GM12875 (cell line): ENCODE data around the gene ETF1.
A peak's percentile ranks its signal among the peaks of the same experiment; 100 is the strongest.

Experiments
- H3K4me3 ChIP-seq: one replicate; pipeline ENCODE4 v1.5.1; 2011; ENCODE audit warnings: low read depth, low read length, control low read depth
- CTCF ChIP-seq: IDR thresholded peaks from 2 replicates; pipeline ENCODE4 v1.5.1; 2011; ENCODE audit warnings: low read depth, mild to moderate bottlenecking, control low read depth, inconsistent platforms, low read length, moderate library complexity, borderline replicate concordance; ENCODE audit not compliant: insufficient read depth

Gene ETF1

GRCh38 chr5:138539791-138540190 is 3.2 kb downstream of the ETF1 start:
- TF ChIP-seq CTCF = no peak
- H3K4me3 ChIP-seq = no peak overlapping the region

- TF ChIP-seq CTCF = no peak
- H3K4me3 ChIP-seq = no peak overlapping the region
Observed at GRCh38 chr5:138538943-138539627, 4.0 kb downstream of the ETF1 start.

- H3K4me3 ChIP-seq = no peak overlapping the region
- TF ChIP-seq CTCF = peak; percentile 43; the same call in 1 of the 2 replicates
Observed at GRCh38 chr5:138536665-138537315, 6.2 kb downstream of the ETF1 start.

GRCh38 chr5:138536215-138536614 is 6.8 kb downstream of the ETF1 start:
- no peak overlapping the region for H3K4me3 ChIP-seq
- no peak for TF ChIP-seq CTCF

- no peak for TF ChIP-seq CTCF
- no peak overlapping the region for H3K4me3 ChIP-seq
Observed at GRCh38 chr5:138533973-138534941, 8.8 kb downstream of the ETF1 start.

- TF ChIP-seq CTCF = no peak
- H3K4me3 ChIP-seq = no peak overlapping the region
Observed at GRCh38 chr5:138529812-138530211, 13.2 kb downstream of the ETF1 start.
